Duodenal mucosa (tissue), 2 donors: ENCODE data around the gene RGS3.

Source experiments
- H3K27ac ChIP-seq: one replicate; pipeline ENCODE4 v1.7.0; 2013; ENCODE audit warnings: low read depth, low read length
- H3K27me3 ChIP-seq, 2 donors: one replicate each; pipeline ENCODE4 v1.7.0; 2013; ENCODE audit warnings: low read length in 2 of 2, control low read depth in 1 of 2; ENCODE audit not compliant: insufficient read depth in 2 of 2, control insufficient read depth in 1 of 2
- H3K36me3 ChIP-seq, 2 donors: one replicate each; pipeline ENCODE4 v1.7.0; 2013; ENCODE audit warnings: low read length in 2 of 2, control low read depth in 1 of 2; ENCODE audit not compliant: insufficient read depth in 2 of 2, control insufficient read depth in 1 of 2
- H3K4me1 ChIP-seq, 2 donors: one replicate each; pipeline ENCODE4 v1.7.0; 2013; ENCODE audit warnings: low read length in 2 of 2, control low read depth in 1 of 2; ENCODE audit not compliant: insufficient read depth in 2 of 2, control insufficient read depth in 1 of 2
- H3K4me3 ChIP-seq, 2 donors: one replicate each; pipeline ENCODE4 v1.7.0; 2013; ENCODE audit warnings: low read length in 2 of 2, low read depth in 1 of 2
- H3K9ac ChIP-seq, 2 donors: one replicate each; pipeline ENCODE4 v1.7.0; 2013; ENCODE audit warnings: low read length in 2 of 2, low read depth in 1 of 2
- H3K9me3 ChIP-seq, 2 donors: one replicate each; pipeline ENCODE4 v1.7.0; 2013; ENCODE audit warnings: low read length in 2 of 2, control low read depth in 1 of 2; ENCODE audit not compliant: control insufficient read depth in 1 of 2

The RGS3 gene

GRCh38 chr9:113612828-113613227, 149.3 kb downstream of the RGS3 start:
- H3K4me1 ChIP-seq, result peaks cover 9% of the 10 kb centered on the region in 2 donors
- H3K4me3 ChIP-seq, result no peak overlapping the region
- no peak overlapping the region for H3K9ac ChIP-seq
- no peaks in the 10 kb centered on the region for H3K9me3 ChIP-seq
- H3K27ac ChIP-seq, result no peak overlapping the region
- H3K27me3 ChIP-seq, result no peaks in the 10 kb centered on the region
- H3K36me3 ChIP-seq, result no peaks in the 10 kb centered on the region

DNA sequence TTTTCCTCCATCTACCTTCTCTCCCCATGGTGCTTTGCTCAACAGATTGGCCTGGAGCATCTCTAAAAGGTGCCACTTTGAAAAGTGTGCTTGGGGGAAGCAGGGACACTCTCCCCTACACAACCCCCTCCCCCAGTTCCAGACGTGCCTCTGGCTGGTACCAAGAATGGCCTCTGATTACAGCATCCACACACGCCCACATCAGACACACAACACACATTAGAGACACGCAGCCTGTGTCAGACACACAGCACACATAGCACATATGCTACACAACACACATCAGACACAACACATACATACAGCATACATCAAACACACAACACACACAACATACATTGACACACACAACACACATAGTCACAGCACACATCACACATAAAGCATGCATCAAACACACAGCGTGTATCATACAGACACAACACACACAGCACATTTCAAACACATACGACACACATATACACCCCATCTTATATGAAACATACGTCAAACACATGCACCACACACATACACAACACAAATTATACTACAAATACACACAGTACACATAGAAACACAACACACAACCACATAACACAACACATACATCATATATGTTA, 150.4 kb downstream of the RGS3 start:
- Histone ChIP-seq H3K4me1 (peaks cover 9% of the 10 kb centered on the region in 2 donors), H3K27ac (no peak overlapping the region), H3K36me3 (no peaks in the 10 kb centered on the region), H3K9ac (no peak overlapping the region), H3K4me3 (no peak overlapping the region), H3K27me3 (no peaks in the 10 kb centered on the region), H3K9me3 (no peaks in the 10 kb centered on the region)

DNA sequence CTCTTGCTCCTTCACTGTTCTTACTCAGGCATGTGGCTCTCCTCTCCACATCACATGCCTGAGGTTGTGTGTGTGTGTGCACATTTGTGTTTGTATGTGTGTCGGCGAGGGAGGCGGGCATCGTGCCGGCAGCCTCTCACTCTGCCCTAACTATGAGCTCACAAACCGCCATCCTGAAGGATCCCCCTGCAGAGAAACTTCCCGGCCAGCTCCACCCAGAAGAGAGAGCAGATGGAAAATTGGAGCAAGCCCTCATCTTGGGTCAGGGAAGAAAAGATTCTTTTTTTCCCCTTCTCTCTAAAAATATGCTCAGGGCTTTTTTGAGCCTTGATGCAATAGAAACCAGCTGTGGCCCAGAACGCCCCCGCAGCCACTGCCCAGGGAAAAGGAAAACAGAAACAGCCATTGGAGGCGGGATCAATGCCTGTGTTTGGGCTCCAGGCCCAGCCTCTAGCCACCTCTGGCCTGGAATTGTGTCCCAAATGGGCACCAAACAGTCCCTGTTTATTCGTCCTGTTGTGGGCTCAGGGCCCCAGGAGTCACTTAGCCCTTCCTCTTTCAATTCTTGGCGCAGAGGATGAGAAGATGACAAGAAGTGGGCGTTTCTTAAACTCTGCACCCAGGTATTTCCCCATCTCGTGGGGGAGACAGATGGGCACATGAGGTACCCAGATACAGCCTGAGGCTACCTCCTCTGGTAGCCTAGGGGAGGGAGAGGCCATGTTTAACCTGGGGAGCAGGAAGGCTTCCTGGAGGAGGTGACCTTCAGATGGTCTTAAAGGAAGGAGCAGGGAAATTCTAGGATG, 151.5 kb downstream of the RGS3 start:
- no peak overlapping the region for H3K9ac ChIP-seq

DNA sequence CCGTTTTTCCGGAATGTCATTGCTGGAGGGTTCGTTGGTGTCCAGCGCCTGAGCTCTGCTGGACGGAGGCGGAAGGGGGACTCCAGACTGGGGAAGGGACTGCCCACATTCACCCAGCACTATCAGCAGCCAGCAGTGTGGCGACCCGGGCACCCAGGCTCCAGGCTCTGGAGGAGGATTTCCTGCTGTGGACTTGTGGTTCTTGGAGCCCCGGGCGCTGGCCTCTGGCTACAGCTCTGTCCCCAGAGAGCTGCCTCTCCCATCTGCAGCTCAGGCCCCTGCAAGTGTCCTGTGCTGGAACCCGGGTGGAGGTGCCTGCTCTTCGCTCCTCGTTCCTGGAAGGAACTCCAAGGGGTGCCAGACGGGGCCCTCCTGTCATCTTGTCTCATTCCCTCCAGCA, 152.6 kb downstream of the RGS3 start:
- Histone ChIP-seq H3K4me3 (no peak overlapping the region), H3K9me3 (no peaks in the 10 kb centered on the region), H3K4me1 (peaks cover 24 to 26% of the 10 kb centered on the region in 2 donors), H3K27me3 (no peaks in the 10 kb centered on the region), H3K9ac (no peak overlapping the region), H3K36me3 (no peaks in the 10 kb centered on the region), H3K27ac (no peak overlapping the region)

More for the DNA sequence above, 151.5 kb downstream of the RGS3 start:
- H3K36me3 ChIP-seq, result no peaks in the 10 kb centered on the region
- H3K27ac ChIP-seq, result peak overlapping the region; percentile 24
- no peaks in the 10 kb centered on the region for H3K9me3 ChIP-seq
- H3K27me3 ChIP-seq, result no peaks in the 10 kb centered on the region
- peaks cover 14 to 15% of the 10 kb centered on the region in 2 donors for H3K4me1 ChIP-seq
- H3K4me3 ChIP-seq, result no peak overlapping the region

GRCh38 chr9:113616621-113617496, 153.3 kb downstream of the RGS3 start:
- Histone ChIP-seq H3K27me3 (no peaks in the 10 kb centered on the region), H3K36me3 (no peaks in the 10 kb centered on the region), H3K9ac (no peak overlapping the region), H3K4me1 (peaks cover 25 to 28% of the 10 kb centered on the region in 2 donors), H3K4me3 (no peak overlapping the region), H3K9me3 (no peaks in the 10 kb centered on the region), H3K27ac (no peak overlapping the region)

DNA sequence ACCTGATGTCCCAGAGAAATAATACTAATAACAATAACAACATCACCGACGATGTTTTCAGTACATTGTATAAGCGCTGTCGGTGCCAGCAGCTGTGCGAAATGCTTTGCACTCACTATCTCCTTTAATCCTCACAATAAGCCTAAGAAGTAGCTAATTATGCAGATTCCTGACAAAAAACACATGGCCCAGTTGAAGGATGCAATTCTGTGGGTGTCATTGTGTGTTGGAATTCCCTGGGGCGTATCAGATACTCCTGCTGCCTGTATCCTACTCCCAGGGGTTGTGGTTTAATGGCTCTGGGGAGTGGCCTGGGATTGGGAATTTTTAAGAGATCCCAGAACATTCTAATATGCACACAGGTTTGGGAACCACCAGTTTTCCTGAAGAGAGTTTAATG, 154.0 kb downstream of the RGS3 start:
- H3K27ac ChIP-seq, result no peak overlapping the region

GRCh38 chr9:113618836-113619490, 155.4 kb downstream of the RGS3 start:
- Histone ChIP-seq H3K4me3 (no peak overlapping the region), H3K36me3 (no peaks in the 10 kb centered on the region), H3K27me3 (no peaks in the 10 kb centered on the region), H3K27ac (no peak overlapping the region), H3K9ac (no peak overlapping the region), H3K9me3 (no peaks in the 10 kb centered on the region), H3K4me1 (peaks cover 25 to 28% of the 10 kb centered on the region in 2 donors)

More for the DNA sequence above, 154.0 kb downstream of the RGS3 start:
- no peak overlapping the region for H3K9ac ChIP-seq
- peaks cover 25 to 28% of the 10 kb centered on the region in 2 donors for H3K4me1 ChIP-seq
- no peaks in the 10 kb centered on the region for H3K27me3 ChIP-seq
- no peaks in the 10 kb centered on the region for H3K36me3 ChIP-seq
- no peaks in the 10 kb centered on the region for H3K9me3 ChIP-seq
- no peak overlapping the region for H3K4me3 ChIP-seq

- Histone ChIP-seq H3K36me3 (no peaks in the 10 kb centered on the region), H3K27me3 (no peaks in the 10 kb centered on the region), H3K4me1 (peaks cover 21 to 28% of the 10 kb centered on the region in 2 donors), H3K9me3 (no peaks in the 10 kb centered on the region), H3K27ac (peak overlapping the region; percentile 57), H3K4me3 (peak overlapping the region in 1 of 2 donors; percentile 17), H3K9ac (no peak overlapping the region)
These were observed 156.2 kb downstream of the RGS3 start for GRCh38 chr9:113619491-113620376.
